NK-92 treated with Interleukin-12 subunit alpha and Interleukin-12 subunit beta, amount 100 ng/mL, for 24 hours (cell line): Measurements from ENCODE around the gene LENG8.
A peak's percentile ranks its signal among the peaks of the same experiment; 100 is the strongest.
"Not testable (repeated sequence)": the region's sequence is repeated elsewhere in the genome, so short reads cannot be mapped to it uniquely, and the experiment has no call there.

Experiments
- DNase-seq: peaks from one replicate; lab custom pipeline; 2025; lab: John Stamatoyannopoulos, UW

The LENG8 gene

GRCh38 chr19:54461613-54462012 is 12.6 kb downstream of the LENG8 start:
- no peak for DNase-seq

GRCh38 chr19:54462047-54462654 is 13.2 kb downstream of the LENG8 start:
- no peak for DNase-seq

- DNase-seq = peak; percentile 61
Observed at GRCh38 chr19:54462655-54463530, 13.9 kb downstream of the LENG8 start.

GRCh38 chr19:54463531-54464043 is 14.6 kb downstream of the LENG8 start, which contains the start of gene LENG9:
TSS of gene LENG9 (minus strand) at chr19:54463778. CDS start at chr19:54463526, 252 bp downstream.
- DNase-seq = peak; percentile 98

GRCh38 chr19:54464044-54464629 is 15.1 kb downstream of the LENG8 start:
- peak; percentile 97 for DNase-seq

- peak; percentile 83 for DNase-seq
Observed at GRCh38 chr19:54464630-54465425, 15.8 kb downstream of the LENG8 start.

GRCh38 chr19:54465426-54466109 is 16.6 kb downstream of the LENG8 start:
- no peak for DNase-seq

GRCh38 chr19:54466110-54466480 is 17.1 kb downstream of the LENG8 start:
- DNase-seq = not testable (repeated sequence)

GRCh38 chr19:54469496-54469934 is 20.5 kb downstream of the LENG8 start:
- no peak for DNase-seq

GRCh38 chr19:54470276-54470887 is 21.4 kb downstream of the LENG8 start:
- DNase-seq = no peak

GRCh38 chr19:54470991-54471782 is 22.2 kb downstream of the LENG8 start:
- DNase-seq = no peak

- no peak for DNase-seq
Observed at GRCh38 chr19:54473071-54473891, 24.3 kb downstream of the LENG8 start, which contains the start of gene CDC42EP5. TSS of gene CDC42EP5 (minus strand) at chr19:54473296. CDS start at chr19:54465547, 7,749 bp downstream.

GRCh38 chr19:54473892-54474372 is 24.9 kb downstream of the LENG8 start:
- DNase-seq = no peak

GRCh38 chr19:54475706-54476105 is 26.7 kb downstream of the LENG8 start:
- no peak for DNase-seq

- DNase-seq = no peak
Observed at GRCh38 chr19:54477650-54478049, 28.7 kb downstream of the LENG8 start.

GRCh38 chr19:54478677-54479266 is 29.8 kb downstream of the LENG8 start:
- peak; percentile 30 for DNase-seq

- DNase-seq = no peak
Observed at GRCh38 chr19:54480051-54480450, 31.1 kb downstream of the LENG8 start.

- no peak for DNase-seq
Observed at GRCh38 chr19:54481326-54481930, 32.4 kb downstream of the LENG8 start.
